Measurements from ENCODE around the gene DNAJB4. TPM values are rescaled to one million over a fixed set of nuclear protein-coding genes. Genes with fewer than 3 reads are reported as not detected.

The DNAJB4 gene
- total and polyA plus RNA-seq, 2 experiments from 2014 or later, result 40.2 to 46.2 TPM

Other genes with a start within 250 kb of the DNAJB4 start
- 33.5 and 48.4 TPM in 2 replicates for gene USP33, start 245.1 kb upstream of the DNAJB4 start, total RNA-seq
- gene USP33, start 245.1 kb upstream of the DNAJB4 start, polyA plus RNA-seq, result 43.8 and 60.0 TPM in 2 replicates
- gene MIGA1, start 225.3 kb upstream of the DNAJB4 start, total RNA-seq, result 4.1 and 7.5 TPM in 2 replicates
- 4.9 and 8.1 TPM in 2 replicates for gene MIGA1, start 225.3 kb upstream of the DNAJB4 start, polyA plus RNA-seq
- 18.5 and 42.9 TPM in 2 replicates for gene NEXN, start 116.3 kb upstream of the DNAJB4 start, total RNA-seq
- 83.9 and 84.1 TPM in 2 replicates for gene NEXN, start 116.3 kb upstream of the DNAJB4 start, polyA plus RNA-seq
- 119 and 174 TPM in 2 replicates for gene FUBP1, start 25.9 kb upstream of the DNAJB4 start, total RNA-seq
- 86.3 and 96.0 TPM in 2 replicates for gene FUBP1, start 25.9 kb upstream of the DNAJB4 start, polyA plus RNA-seq
- 0.28 and 0.30 TPM in 2 replicates for gene GIPC2, start 41.0 kb downstream of the DNAJB4 start, total RNA-seq
- gene GIPC2, start 41.0 kb downstream of the DNAJB4 start, polyA plus RNA-seq, result 0.06 TPM in 1 of 2 replicates, not detected in the other

All from cardiac muscle cell (in vitro differentiated cells and primary cell).